Smooth muscle cell (in vitro differentiated cells): ENCODE data around the gene CIAO3. TPM values are rescaled to one million over a fixed set of nuclear protein-coding genes. Genes with fewer than 3 reads are reported as not detected.

Source experiments
- DNase-seq: peaks from one replicate; lab custom pipeline; 2025; ENCODE audit not compliant: unreplicated experiment; lab: John Stamatoyannopoulos, UW
- H2AFZ ChIP-seq: fragments of 200-600 bp; sonication (generic); 2 replicates; pipeline ENCODE4 v1.6.0; 2016; ENCODE audit warnings: antibody characterized with exemption, low read depth, mild to moderate bottlenecking
- H3F3A ChIP-seq: fragments of 200-600 bp; sonication (generic); 2 replicates; pipeline ENCODE4 v1.6.0; 2017; ENCODE audit warnings: antibody characterized with exemption, low read depth
- H3K27ac ChIP-seq: fragments of 200-600 bp; sonication (generic); 2 replicates; pipeline ENCODE4 v1.5.1; 2016; ENCODE audit warnings: low read depth, mild to moderate bottlenecking
- H3K27me3 ChIP-seq: fragments of 200-600 bp; sonication (generic); 2 replicates; pipeline ENCODE4 v1.6.1; 2016; ENCODE audit warnings: low read depth, mild to moderate bottlenecking
- H3K36me3 ChIP-seq: fragments of 200-600 bp; sonication (generic); 2 replicates; pipeline ENCODE4 v1.5.1; 2016; ENCODE audit warnings: low read depth
- H3K4me1 ChIP-seq: fragments of 200-600 bp; sonication (generic); 2 replicates; pipeline ENCODE4 v1.5.1; 2016; ENCODE audit warnings: low read depth
- H3K4me2 ChIP-seq: fragments of 200-600 bp; sonication (generic); 2 replicates; pipeline ENCODE4 v1.6.0; 2016; ENCODE audit warnings: mild to moderate bottlenecking
- H3K4me3 ChIP-seq: fragments of 200-600 bp; sonication (generic); 2 replicates; pipeline ENCODE4 v1.5.1; 2016; ENCODE audit warnings: mild to moderate bottlenecking
- H3K79me2 ChIP-seq: fragments of 200-600 bp; sonication (generic); 2 replicates; pipeline ENCODE4 v1.6.0; 2016; ENCODE audit warnings: low read depth, mild to moderate bottlenecking
- H3K9ac ChIP-seq: fragments of 200-600 bp; sonication (generic); 2 replicates; pipeline ENCODE4 v1.6.0; 2016; ENCODE audit warnings: low read depth
- H3K9me3 ChIP-seq: fragments of 200-600 bp; sonication (generic); replicated peaks from 2 replicates; pipeline ENCODE4 v1.5.1; 2016; ENCODE audit warnings: low read depth
- H4K20me1 ChIP-seq: fragments of 200-600 bp; sonication (generic); 2 replicates; pipeline ENCODE4 v1.6.0; 2016; ENCODE audit warnings: low read depth
- WGBS: methylation state at CpG from one replicate; pipeline ENCODE4 v1.1.7; 2016; ENCODE audit warnings: low lambda C conversion rate; 5-methylcytosine and 5-hydroxymethylcytosine counted together
- polyA plus RNA-seq: library from polyadenylated mRNA; unstranded; fragments of >200 nt; fragmentation: Nextera tagmentation; extraction: Ambion mirVana; gene quantifications from 2 replicates; pipeline ENCODE4 v1.2.1, GENCODE V29; 2016
- total RNA-seq: library from RNA; depleted of rRNA; stranded (reverse); fragments of >200 nt; gene quantifications from 2 replicates; pipeline ENCODE4 v1.2.3, GENCODE V29; 2014
- TF ChIP-seq, protein P1 (sequence below): fragments of 200-600 bp; sonication (generic); IDR thresholded peaks from 2 replicates; pipeline ENCODE4 v1.5.1; 2017; ENCODE audit warnings: borderline replicate concordance, mild to moderate bottlenecking, antibody characterized with exemption; ENCODE audit not compliant: insufficient read depth, poor library complexity, severe bottlenecking

The CIAO3 gene
- total and polyA plus RNA-seq, 2 experiments from 2014 or later, result 19.7 to 39.6 TPM

DNA sequence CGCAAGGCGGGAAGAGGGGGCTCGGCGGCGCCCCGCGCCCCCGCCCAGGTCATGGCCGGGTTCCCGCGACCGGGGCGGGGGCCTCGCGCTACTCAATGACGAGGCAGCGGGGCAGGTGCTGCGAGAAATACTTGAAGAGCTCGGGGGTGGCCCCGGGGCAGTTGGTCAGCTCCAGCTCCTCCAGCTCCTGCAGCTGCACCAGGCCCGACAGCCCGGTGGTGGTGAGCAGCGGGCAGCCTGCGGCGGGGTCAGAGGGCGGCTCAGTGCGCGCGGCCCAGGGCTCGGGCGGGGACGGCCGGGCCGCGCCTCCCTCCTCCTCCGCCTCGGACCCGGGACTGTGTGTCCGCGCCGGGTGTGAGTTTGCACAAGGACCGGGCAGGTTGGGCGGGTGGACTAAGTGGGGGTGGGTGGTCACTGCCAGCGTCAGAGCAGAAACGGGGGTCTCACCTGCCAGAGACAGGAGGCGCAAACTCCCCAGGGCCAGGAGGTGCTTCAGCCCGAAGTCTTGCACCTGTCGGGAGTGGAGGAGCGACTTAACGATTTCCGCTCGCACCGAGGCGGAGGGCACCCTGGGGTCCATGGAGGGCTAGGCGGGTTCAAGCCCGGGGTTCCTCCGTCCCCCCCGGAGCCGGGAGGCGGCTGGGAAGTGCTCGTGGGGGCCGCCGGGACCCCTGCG lies 46.5 kb downstream of the CIAO3 start:
- TF ChIP-seq, protein P1, sequence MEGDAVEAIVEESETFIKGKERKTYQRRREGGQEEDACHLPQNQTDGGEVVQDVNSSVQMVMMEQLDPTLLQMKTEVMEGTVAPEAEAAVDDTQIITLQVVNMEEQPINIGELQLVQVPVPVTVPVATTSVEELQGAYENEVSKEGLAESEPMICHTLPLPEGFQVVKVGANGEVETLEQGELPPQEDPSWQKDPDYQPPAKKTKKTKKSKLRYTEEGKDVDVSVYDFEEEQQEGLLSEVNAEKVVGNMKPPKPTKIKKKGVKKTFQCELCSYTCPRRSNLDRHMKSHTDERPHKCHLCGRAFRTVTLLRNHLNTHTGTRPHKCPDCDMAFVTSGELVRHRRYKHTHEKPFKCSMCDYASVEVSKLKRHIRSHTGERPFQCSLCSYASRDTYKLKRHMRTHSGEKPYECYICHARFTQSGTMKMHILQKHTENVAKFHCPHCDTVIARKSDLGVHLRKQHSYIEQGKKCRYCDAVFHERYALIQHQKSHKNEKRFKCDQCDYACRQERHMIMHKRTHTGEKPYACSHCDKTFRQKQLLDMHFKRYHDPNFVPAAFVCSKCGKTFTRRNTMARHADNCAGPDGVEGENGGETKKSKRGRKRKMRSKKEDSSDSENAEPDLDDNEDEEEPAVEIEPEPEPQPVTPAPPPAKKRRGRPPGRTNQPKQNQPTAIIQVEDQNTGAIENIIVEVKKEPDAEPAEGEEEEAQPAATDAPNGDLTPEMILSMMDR, result no peak

DNA sequence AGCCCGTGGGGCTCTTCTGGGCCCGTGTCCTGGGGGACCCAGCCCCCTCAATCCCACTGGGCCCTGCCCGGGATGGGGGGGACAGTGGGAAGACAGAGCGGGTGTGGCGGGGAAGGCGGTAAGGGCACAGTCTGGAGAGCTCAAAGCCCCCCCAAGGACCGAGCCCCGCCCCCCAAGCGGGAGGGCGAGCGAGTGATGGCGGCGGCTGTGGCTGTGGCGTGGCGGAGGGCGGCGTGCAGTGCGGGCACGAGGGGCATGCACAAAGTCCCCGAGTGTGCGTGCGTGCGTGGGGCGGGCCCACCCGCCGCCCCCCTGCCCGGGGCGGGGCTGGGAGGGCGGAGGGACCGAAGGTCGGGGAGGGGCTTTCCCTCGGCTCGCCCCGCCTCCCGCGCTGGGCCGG lies 47.0 kb downstream of the CIAO3 start:
- WGBS, result 11% methylated on average over 11 of the region's 37 CpGs
- H3K36me3 ChIP-seq, result no peaks in the 10 kb centered on the region
- TF ChIP-seq, protein P1, result no peak

More for the DNA sequence above, 46.5 kb downstream of the CIAO3 start:
- no peak overlapping the region for H3K9ac ChIP-seq
- H3K4me3 ChIP-seq, result no peak overlapping the region
- 4% methylated on average over 40 of the region's 64 CpGs for WGBS
- no peak overlapping the region for H3K4me2 ChIP-seq
- H4K20me1 ChIP-seq, result no peaks in the 10 kb centered on the region
- no peaks in the 10 kb centered on the region for H3F3A ChIP-seq
- H2AFZ ChIP-seq, result no peak overlapping the region
- no peak overlapping the region for H3K27ac ChIP-seq
- peaks cover 12% of the 10 kb centered on the region for H3K4me1 ChIP-seq
- H3K79me2 ChIP-seq, result peaks cover 6% of the 10 kb centered on the region
- DNase-seq, result no peak
- no peaks in the 10 kb centered on the region for H3K9me3 ChIP-seq
- peaks cover 71% of the 10 kb centered on the region for H3K27me3 ChIP-seq
- H3K36me3 ChIP-seq, result no peaks in the 10 kb centered on the region

DNA sequence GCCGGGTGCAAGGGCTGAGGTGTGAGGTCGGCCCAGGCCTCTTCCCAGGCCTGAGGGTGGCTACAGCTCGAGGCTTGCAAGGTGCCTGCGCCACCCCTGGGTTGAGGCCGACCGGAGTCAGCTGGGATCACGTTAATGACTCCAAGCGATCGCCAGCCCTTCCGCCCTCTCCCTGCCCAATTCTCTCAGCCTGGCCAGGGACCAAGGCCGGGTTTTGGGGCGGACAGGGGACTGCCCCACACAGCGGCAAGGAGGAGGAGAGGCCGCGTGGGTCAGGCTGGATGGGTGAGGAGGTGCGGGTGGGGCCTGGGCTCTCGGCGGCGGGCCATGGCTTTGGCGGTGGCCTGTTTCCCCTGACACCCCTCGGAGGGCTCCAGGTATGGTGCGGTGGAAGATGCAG lies 47.4 kb downstream of the CIAO3 start:
- Histone ChIP-seq H2AFZ (no peak overlapping the region), H4K20me1 (no peaks in the 10 kb centered on the region), H3K9me3 (no peaks in the 10 kb centered on the region), H3K4me2 (no peak overlapping the region), H3K79me2 (peaks cover 10% of the 10 kb centered on the region), H3F3A (no peaks in the 10 kb centered on the region), H3K36me3 (no peaks in the 10 kb centered on the region), H3K27ac (no peak overlapping the region), H3K4me1 (peaks cover 12% of the 10 kb centered on the region), H3K27me3 (peaks cover 62% of the 10 kb centered on the region), H3K4me3 (no peak overlapping the region), H3K9ac (no peak overlapping the region)
- DNase-seq, result no peak
- TF ChIP-seq, protein P1, result no peak
- WGBS, result 57% methylated on average over 19 of the region's 22 CpGs

More for the DNA sequence above, 47.0 kb downstream of the CIAO3 start:
- Histone ChIP-seq H3K4me1 (peaks cover 12% of the 10 kb centered on the region), H3F3A (no peaks in the 10 kb centered on the region), H3K27me3 (peaks cover 65% of the 10 kb centered on the region), H3K27ac (no peak overlapping the region), H4K20me1 (no peaks in the 10 kb centered on the region), H3K4me3 (no peak overlapping the region), H3K79me2 (peaks cover 10% of the 10 kb centered on the region), H3K4me2 (no peak overlapping the region), H3K9me3 (no peaks in the 10 kb centered on the region), H3K9ac (no peak overlapping the region), H2AFZ (no peak overlapping the region)
- no peak for DNase-seq
